HepG2 (cell line): ENCODE data around the gene PPP1R9B. TPM values are rescaled to one million over a fixed set of nuclear protein-coding genes. Genes with fewer than 3 reads are reported as not detected.
A peak's percentile ranks its signal among the peaks of the same experiment; 100 is the strongest.

ENCODE experiments used
- ATAC-seq: fragments of 200-7000 bp; cut with Tn5 transposase; 3 replicates; pipeline ENCODE4 v1.9.1; 2020; ENCODE audit warnings: mild to moderate bottlenecking, moderate library complexity
- BruUV-seq: library from RNA; stranded (reverse); fragments of 400-500 nt; replicated peaks from 2 replicates; lab custom pipeline; 2021; lab: Mats Ljungman, UMichigan
- CTCF ChIA-PET: fragments of 300-600 bp; formaldehyde crosslinking; extraction: SDS; loops from one replicate; lab custom pipeline; 2021; ENCODE audit warnings: low total read pairs, inconsistent platforms, low intra/inter-chr PET ratio; lab: Yijun Ruan, JAX
- POLR2A ChIA-PET: fragments of 350-600 bp; sonication (Branson Sonifier 250); formaldehyde crosslinking; loops from one replicate; lab custom pipeline; 2020; ENCODE audit warnings: antibody characterized with exemption, inconsistent platforms; lab: Yijun Ruan, JAX
- DNase-seq: peaks from one replicate; pipeline ENCODE4 v3.0.0-alpha.2; 2015; ENCODE audit warnings: low spot score
- FAIRE-seq: peaks from 3 replicates; lab custom pipeline; 2011; peaks lifted over from hg19 to GRCh38; lab: Jason Lieb, UNC
- H2AFZ ChIP-seq: one replicate; pipeline ENCODE4 v1.6.1; 2011; ENCODE audit warnings: low read length, inconsistent platforms
- H3K27ac ChIP-seq: fragments of 300-600 bp; 3 replicates; pipeline ENCODE4 v1.8.0; 2011; ENCODE audit warnings: mixed run types, mild to moderate bottlenecking, mixed read lengths, low read length, inconsistent platforms; ENCODE audit not compliant: insufficient read depth; ENCODE audit errors: extremely low read length
- H3K27me3 ChIP-seq, 2 experiments: fragments of 200-600 bp in 1 of 2; 2 replicates in 1 of 2; 3 replicates in 1 of 2; pipeline versions ENCODE4 v1.6.0 to v1.8.0; 2011; ENCODE audit warnings: low read length in 2 of 2, mild to moderate bottlenecking in 2 of 2, moderate library complexity in 2 of 2, inconsistent platforms in 1 of 2; ENCODE audit not compliant: insufficient read depth in 2 of 2, control insufficient read depth in 1 of 2
- H3K36me3 ChIP-seq, 2 experiments: fragments of 200-600 bp in 1 of 2; replicated peaks in 1 of 2; 2 replicates in 1 of 2; 3 replicates in 1 of 2; pipeline versions ENCODE4 v1.5.1 to v1.8.0; 2011; ENCODE audit warnings: low read length in 2 of 2, inconsistent platforms in 1 of 2; ENCODE audit not compliant: insufficient read depth in 2 of 2, control insufficient read depth in 1 of 2
- H3K4me1 ChIP-seq: 2 replicates; pipeline ENCODE4 v1.5.1; 2012; ENCODE audit warnings: low read length, inconsistent platforms; ENCODE audit not compliant: insufficient read depth
- H3K4me2 ChIP-seq: 2 replicates; pipeline ENCODE4 v1.6.0; 2011; ENCODE audit warnings: low read depth, low read length, inconsistent platforms
- H3K4me3 ChIP-seq, 3 experiments: fragments of 200-600 bp in 1 of 3; sonication (generic), shearing (Covaris generic) in 1 of 3; replicated peaks in 1 of 3; 2 replicates each; pipeline ENCODE4 v1.5.1; 2011 to 2016; ENCODE audit warnings: low read length in 3 of 3, inconsistent platforms in 2 of 3, low read depth in 2 of 3, mild to moderate bottlenecking in 2 of 3, control low read depth in 1 of 3, mixed read lengths in 1 of 3; ENCODE audit not compliant: insufficient read depth in 1 of 3
- H3K79me2 ChIP-seq: one replicate; pipeline ENCODE4 v1.6.1; 2011; ENCODE audit warnings: low read length, inconsistent platforms; ENCODE audit not compliant: insufficient read depth
- H3K9ac ChIP-seq: 2 replicates; pipeline ENCODE4 v1.6.0; 2011; ENCODE audit warnings: mild to moderate bottlenecking, low read depth, low read length, inconsistent platforms; ENCODE audit not compliant: insufficient read depth
- H3K9me3 ChIP-seq: 2 replicates; pipeline ENCODE4 v1.5.1; 2012; ENCODE audit warnings: mild to moderate bottlenecking, low read length
- H4K20me1 ChIP-seq: 2 replicates; pipeline ENCODE4 v1.6.0; 2011; ENCODE audit warnings: inconsistent platforms, mild to moderate bottlenecking, low read length, moderate library complexity; ENCODE audit not compliant: insufficient read depth
- AKNA ChIP-seq: sonication (generic); formaldehyde crosslinking; IDR thresholded peaks from 2 replicates; pipeline ENCODE4 v1.4.0; 2020; ENCODE audit warnings: missing genetic modification reagents, borderline replicate concordance
- HCFC1 ChIP-seq: fragments of 150-350 bp; IDR thresholded peaks from 2 replicates; pipeline ENCODE4 v1.6.1; 2014; ENCODE audit warnings: low read depth, low read length
- HMG20A ChIP-seq: IDR thresholded peaks from 2 replicates; pipeline ENCODE4 v1.6.1; 2016; ENCODE audit warnings: borderline replicate concordance
- KDM1A ChIP-seq: IDR thresholded peaks from 2 replicates; pipeline ENCODE4 v1.6.1; 2016; ENCODE audit warnings: missing compliant biosample characterization
- RAD51 ChIP-seq: fragments of 450-650 bp; IDR thresholded peaks from 2 replicates; pipeline ENCODE4 v1.6.1; 2016; ENCODE audit warnings: borderline replicate concordance
- ZNF768 ChIP-seq: sonication (generic); formaldehyde crosslinking; IDR thresholded peaks from 2 replicates; pipeline ENCODE4 v1.4.0; 2020; ENCODE audit warnings: missing genetic modification reagents
- WGBS: methylation state at CpG from one replicate; pipeline ENCODE4 v1.1.6; 2017; ENCODE audit warnings: low lambda C conversion rate; 5-methylcytosine and 5-hydroxymethylcytosine counted together
- in situ Hi-C: cut with HindIII; loops from 2 replicates; pipeline ENCODE4 v1.10.0; 2017; ENCODE audit warnings: low pct_unique_long_range_greater_than_20kb; ENCODE audit not compliant: extremely low pct_ligation_motif_present
- intact Hi-C: fragments of 100-400 bp; cut with micrococcal nuclease; formaldehyde crosslinking; loops from one replicate; pipeline ENCODE4 v1.10.0; 2022; ENCODE audit not compliant: unreplicated experiment
- polyA plus RNA-seq, 8 experiments: library from polyadenylated mRNA; depleted of rRNA in 3 of 8; stranded (reverse) in 7 of 8; unstranded in 1 of 8; fragments of >200 nt; fragmentation: Illumina TruSeq in 4 of 8; extraction: Trizol in 4 of 8; gene quantifications; 2 replicates each; pipeline versions ENCODE4 v1.2.1 to v1.2.3, GENCODE V29; 2011 to 2016; ENCODE audit warnings: low read depth in 4 of 8, missing spikeins in 1 of 8, mixed read lengths in 1 of 8; ENCODE audit not compliant: insufficient read depth in 1 of 8
- total RNA-seq, 5 experiments: library from RNA; depleted of rRNA; stranded (reverse); fragments of >200 nt; fragmentation: Illumina TruSeq; extraction: Trizol; gene quantifications; 2 replicates each; pipeline ENCODE4 v1.2.3, GENCODE V29; 2016; ENCODE audit warnings: low read depth in 1 of 5

The PPP1R9B gene
- total and polyA plus RNA-seq, 2 of the 13 experiments (the other 11 are each of a cell fraction or from before 2014, with no cell fraction given) = 9.4 to 15.8 TPM

- no peak for TF ChIP-seq RAD51
- TF ChIP-seq HCFC1 = no peak
- TF ChIP-seq HMG20A = no peak
- TF ChIP-seq, all 625 proteins: peak for 10
Measured at GRCh38 chr17:50175035-50175807, 24.7 kb upstream of the PPP1R9B start (continued).

- intact Hi-C loops (no loop called here), in situ Hi-C loops (no loop called here)
- H2AFZ ChIP-seq = no peak overlapping the region
- H3K27me3 ChIP-seq = peaks cover 0 to 8% of the 10 kb centered on the region in 2 experiments; a peak in 1 of 5 replicates
- CTCF ChIA-PET = no interaction called here
- TF ChIP-seq ZNF768 (CRISPR knock-in tag) (peak; percentile 88), KDM1A (0 out of 2 replicates have a peak, but pooled peaks have one; percentile 42), AKNA (CRISPR knock-in tag) (no peak)
- H3K9ac ChIP-seq = no peak overlapping the region
- H3K4me2 ChIP-seq = no peak overlapping the region
- no peaks in the 10 kb centered on the region for H4K20me1 ChIP-seq
- POLR2A ChIA-PET = no interaction called here
- BruUV-seq = no TSS peak
- H3K4me3 ChIP-seq = no peak overlapping the region
- FAIRE-seq (no peak), DNase-seq (no peak), ATAC-seq (no peak)
- H3K79me2 ChIP-seq = no peaks in the 10 kb centered on the region
- no peaks in the 10 kb centered on the region for H3K9me3 ChIP-seq
- H3K36me3 ChIP-seq = no peaks in the 10 kb centered on the region
- peaks cover 81% of the 10 kb centered on the region for H3K4me1 ChIP-seq
- WGBS = 18% methylated on average over 6 of the region's 6 CpGs
- no peak overlapping the region for H3K27ac ChIP-seq
Measured at GRCh38 chr17:50174444-50174843, 24.0 kb upstream of the PPP1R9B start.
